Epidermal melanocyte (primary cell): ENCODE measurements around the gene GAPDHS.

ENCODE experiments used
- DNase-seq: peaks from one replicate; pipeline ENCODE4 v3.0.0; 2011; ENCODE audit warnings: low spot score; ENCODE audit not compliant: insufficient read length

Gene GAPDHS

DNA sequence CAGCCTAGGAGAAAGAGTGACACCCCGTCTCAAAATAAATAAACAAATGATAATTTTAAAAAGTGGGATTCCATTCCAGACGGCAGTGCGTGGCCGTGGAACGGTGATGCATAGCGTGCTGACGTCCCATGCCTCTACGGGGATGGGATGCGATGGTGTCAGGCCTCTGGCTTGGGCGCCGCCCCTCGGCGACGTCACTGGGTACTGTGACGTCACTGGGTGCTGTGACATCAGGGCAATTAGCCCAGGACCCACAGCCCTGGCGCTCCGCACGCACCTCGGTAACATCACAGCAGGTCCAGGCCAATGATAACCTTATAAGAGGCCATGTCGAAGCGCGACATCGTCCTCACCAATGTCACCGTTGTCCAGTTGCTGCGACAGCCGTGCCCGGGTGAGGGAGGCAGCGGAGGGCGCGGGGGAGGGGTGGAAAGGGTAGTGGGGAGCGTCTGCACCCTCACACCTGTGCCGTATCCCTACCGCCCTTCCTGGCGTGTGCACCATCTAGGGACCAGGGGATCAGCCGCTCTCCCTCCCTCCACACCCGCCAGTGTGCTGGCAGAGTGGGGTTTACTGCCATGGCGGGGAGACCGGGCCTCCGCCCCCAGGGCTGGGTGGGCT lies at the start of gene GAPDHS:
GAPDHS (plus strand) TSS at position 256 of the 621 bp plus-strand sequence; CDS start at position 328, 72 bp downstream.
- DNase-seq = no peak

DNA sequence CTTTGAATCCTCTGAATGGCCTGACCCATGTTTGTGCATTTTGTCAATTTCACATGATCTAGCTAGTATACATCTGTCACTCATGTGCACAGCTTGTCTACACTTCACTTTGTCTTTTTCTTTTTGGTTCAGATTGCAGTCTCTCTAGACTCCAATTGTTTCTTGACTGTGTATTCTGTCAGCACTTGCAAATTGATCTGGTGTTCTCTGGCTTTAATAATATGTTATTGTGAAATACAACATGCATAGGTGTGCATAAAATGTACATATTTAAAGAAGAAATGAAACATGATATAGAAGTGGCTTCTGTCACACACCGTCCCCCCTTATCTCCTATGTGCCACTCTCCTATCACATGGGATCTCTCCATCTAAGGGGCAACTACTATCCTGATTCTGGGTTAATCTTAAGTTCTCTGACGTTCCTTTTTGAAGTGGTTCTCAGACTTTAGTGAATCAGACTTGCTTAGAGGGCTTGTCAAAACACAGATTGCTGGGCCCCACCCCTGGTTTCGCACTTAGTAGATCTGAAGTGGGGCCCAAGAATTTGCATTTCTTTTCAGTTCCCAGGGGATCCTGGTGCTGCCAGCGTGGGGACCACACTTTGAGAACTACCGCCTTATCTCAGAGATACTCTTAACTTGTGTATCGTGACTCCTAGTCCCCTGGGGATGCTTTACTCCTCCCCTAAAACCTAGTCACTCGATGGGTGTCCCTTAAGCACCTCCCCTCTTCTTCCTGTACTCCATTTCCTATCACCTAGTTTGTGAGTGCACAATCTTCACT lies 48.8 kb upstream of the GAPDHS start:
- DNase-seq = no peak

DNA sequence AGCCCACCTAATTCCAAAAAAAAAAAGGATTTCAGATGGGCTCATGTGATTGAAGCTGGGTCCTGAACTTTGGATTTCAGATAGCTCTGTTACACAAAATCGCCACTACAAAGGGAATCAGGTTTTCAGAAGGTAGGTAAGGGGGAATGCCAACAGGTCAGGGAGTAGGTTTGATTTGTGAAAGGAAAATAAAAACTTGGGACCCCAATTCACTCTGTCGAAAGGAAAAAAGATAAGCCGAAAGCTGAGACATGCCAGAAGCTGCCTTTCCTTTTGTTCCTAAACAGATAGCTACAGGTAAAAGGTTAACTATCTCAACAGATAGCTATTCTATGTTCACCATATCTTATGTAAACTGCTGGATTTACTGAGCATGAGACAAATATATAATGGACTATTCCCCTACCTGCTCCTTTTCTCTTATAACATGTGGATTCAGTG lies 47.0 kb upstream of the GAPDHS start:
- no peak for DNase-seq

DNA sequence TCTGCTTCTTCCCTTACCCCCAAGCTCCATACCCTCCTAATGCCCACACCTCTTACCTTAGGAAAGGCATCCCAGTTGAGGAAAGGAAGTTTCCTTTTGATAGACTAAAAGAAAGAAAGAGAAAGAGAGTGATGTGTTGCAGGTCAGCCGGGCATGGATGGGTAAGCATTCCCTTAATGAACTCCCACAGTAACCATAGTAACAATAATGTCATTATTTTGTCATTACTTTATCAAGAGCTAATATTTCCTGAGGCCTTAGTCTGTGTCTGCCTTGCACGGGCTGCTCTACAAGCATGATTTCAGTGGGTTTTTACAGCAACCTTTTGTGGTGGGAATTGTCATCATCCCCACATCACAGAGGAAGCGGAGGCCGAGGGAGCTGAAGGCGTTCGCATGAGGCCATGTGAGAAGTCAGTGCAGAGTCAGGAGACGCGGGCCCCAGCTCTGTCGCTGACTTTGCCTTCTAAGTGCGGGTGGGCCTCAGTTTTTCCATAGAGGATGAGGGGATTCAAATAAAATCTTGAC lies 45.5 kb upstream of the GAPDHS start:
- DNase-seq = no peak

DNA sequence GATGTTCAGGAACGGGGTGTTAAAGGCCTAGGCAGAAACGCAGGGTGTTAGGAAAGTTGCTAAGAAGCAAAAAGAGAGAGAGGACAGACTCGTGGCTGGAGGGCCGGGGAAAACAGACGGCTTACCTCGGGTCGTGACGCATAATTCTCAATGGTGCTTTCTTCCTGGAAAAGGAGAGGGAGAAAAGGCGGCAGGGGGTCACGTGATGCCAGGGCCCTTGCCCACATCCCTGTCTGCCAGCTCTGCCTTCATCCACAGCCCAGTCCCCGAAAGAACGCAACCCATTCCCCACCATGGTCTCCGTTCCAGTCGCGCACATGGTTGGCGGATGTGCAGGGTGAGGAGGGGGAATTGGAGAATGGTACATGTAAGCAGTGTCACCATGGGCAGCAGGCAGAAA lies 44.6 kb upstream of the GAPDHS start:
- DNase-seq = no peak

DNA sequence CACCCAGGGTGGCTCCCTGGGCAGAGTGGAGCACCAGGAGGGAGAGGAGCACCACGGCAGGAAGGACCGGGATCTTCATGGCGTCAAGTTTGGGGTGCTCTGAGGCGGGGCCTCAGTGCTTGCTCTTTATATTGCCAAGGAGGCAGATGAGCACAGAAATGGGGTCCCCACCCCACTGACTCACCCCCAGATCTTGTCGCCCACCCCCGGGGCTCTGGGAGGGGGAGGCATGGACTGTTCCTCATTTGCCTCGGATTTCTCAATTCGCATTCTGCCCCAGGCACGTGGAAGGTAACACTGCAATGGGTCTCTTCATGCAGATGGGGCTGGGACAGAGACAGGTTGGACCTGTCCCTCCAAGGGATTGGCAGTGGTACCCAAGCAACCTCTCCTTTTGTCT lies 42.9 kb upstream of the GAPDHS start, which contains the start of gene KRTDAP:
KRTDAP (minus strand) TSS at position 101 of the 400 bp plus-strand sequence; CDS start at position 79, 22 bp downstream.
- no peak for DNase-seq

DNA sequence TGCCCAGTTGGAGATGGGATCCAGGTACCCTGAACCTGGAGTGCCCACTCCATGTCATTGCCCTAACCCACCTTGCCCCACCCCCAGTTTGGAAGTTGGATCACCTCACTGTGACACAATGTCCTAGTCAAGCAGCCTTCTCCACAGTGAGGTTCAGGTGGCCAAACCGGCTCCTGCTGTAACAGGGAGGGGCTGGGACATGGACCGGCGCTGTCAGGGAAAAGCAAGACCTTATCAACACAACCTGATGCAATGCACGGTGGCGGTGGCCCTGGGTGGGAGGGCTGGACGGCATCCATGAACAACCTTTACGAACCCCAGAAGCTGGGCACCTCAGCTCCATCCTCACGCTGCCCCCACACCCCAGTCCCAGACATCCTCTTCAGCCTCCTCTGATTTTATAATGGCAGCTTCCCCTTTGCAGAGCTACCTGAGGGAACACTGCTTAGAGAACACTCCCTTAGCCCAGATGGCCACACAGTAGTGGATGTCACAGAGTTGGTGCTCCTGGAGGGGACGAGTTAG lies 41.4 kb upstream of the GAPDHS start:
- DNase-seq = no peak

DNA sequence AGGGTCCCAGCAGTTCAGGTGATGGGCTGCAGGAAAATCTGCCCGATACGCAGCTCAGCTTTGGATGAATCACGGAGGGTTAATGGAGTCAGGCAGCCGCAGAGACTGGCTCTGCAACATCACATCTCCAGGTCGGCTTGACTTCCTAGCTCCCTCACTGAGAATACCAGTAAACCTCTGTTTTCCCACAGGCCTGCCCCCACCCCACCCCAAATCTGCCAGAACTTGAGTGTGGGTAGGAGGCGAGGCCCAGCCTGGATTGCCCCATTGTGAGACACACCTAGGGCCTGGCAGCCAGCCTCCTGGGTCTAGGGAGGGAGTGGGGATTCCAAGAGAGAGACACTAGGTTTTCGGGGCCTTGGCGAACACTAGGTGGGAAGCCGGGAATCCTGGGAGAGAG lies 39.3 kb upstream of the GAPDHS start:
- no peak for DNase-seq

DNA sequence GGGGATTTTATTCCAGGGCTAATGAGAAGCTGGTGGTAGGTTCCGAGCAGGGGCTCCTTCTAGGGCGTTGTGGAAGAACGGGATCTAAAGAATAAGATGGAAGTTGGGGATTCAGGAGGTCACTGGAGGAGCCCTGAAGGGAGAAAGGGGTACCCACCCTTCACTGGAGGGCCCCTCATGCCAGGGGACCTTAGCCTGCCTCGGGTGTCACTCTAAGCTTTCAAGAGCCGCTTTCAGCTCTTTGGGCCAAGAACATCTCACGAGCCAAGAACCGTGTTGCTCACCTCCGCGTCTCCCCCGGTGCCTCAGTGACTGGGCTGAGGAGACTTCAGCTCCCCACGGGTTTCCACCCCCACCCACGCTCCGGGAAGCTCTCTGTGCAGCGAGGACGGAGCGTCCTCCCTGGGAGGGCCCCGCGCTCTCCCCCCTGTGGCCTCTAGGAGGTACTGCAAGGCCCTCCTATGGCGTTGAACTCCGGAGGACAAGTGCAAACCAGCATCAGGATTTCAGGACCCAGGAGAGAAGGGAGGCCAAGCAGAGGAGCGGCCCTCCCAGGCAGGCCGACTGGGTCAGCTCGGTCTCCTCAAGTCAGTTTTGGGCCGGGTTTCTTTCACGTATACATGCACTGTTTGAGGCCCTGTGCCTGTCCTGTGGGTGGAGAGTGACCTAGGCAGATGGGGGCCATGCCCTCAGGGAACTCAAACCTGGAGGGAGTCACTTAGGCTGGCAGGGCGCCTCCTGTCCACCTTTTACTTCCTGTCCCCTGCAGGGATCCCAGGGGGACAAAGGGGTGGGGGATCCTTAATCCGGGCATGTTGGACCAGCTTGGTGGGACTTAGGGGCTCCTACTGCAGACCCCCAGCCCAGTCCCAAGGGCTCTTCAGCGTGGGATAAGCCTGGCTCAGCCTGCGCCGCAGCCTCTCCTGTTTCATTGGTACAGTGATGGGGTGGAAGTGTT lies 37.9 kb upstream of the GAPDHS start:
- peak; percentile 88 for DNase-seq

DNA sequence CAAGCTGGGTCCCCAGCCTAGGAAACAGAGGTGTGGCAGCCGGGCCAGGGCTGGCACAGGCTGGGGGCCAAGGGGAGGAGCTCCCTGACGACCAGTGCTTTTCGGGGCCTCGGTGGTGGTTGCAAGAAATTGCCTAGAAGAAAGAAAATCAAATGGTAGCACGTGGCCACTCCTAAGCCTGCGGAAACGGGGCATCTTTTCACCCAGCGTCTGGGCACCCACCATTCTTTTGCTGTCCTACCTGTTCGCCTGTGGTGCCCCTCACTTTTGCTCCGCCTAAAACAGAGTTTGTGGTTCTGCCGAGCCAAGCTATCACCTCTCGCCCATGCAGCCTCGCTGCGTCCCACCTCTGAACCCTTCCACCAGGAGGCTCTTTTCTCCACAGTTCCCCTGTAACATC lies 35.9 kb upstream of the GAPDHS start:
- DNase-seq = no peak

DNA sequence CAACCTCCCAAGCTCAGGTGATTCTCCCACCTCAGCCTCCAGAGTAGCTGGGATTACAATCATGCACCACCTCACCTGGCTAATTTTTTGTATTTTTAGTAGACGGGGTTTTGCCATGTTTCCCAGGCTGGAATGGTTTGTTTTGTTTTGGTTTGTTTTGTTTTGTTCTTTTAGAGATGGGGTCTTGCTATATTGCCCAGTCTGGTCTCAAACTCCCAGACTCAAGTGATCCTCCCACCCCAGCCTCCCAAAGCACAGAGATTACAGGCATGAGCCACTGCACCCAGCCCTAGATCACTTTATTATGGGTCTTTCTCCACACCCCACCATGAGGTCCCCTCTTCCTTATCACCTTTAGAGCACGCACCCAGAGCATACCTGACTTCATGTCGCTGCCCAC lies 35.0 kb upstream of the GAPDHS start:
- no peak for DNase-seq

DNA sequence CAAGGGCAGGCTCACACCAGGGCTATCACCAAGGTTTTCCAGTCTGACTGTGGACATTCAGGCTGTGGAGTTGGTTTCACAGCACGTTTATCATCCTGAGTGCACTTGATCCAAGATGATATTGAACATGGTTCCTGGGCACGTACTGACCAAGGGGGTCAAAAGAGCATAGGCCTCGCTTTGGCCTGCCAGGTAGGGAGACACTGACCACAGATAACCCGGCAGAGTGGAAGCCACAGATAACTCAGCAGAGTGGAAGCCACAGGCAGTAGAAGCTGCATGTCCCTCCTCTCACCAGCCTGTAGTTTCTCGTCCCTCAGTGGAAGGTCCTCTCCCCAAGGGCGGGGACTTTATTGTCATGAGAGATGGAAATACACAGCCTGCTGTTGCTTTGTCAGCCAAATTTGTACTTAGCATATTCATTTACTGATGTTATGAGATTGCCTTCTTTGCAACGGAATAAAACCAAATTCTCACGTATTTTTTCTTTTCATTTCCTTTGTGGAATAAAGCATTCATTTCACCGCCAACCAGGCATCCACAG lies 34.2 kb upstream of the GAPDHS start:
- no peak for DNase-seq

DNA sequence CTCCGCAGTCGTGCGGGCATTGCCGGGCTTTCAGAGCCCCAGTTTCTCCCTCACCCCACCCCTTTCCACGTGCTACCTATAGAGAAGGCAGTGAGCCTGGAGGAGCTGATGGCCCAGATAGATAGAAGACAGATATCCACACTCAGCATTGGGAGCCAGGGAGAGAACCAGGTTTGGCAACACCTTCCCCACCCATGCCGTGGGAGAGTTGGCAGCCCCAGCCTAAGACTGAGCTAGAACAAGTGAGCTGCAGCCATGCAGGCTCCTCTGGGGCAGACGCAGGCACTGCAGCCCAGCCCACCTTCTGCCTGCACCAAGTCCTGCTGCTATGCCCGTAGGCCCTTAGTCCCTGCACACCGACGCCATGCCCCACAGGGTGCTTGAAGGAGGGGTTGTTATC lies 32.6 kb upstream of the GAPDHS start:
- no peak for DNase-seq

DNA sequence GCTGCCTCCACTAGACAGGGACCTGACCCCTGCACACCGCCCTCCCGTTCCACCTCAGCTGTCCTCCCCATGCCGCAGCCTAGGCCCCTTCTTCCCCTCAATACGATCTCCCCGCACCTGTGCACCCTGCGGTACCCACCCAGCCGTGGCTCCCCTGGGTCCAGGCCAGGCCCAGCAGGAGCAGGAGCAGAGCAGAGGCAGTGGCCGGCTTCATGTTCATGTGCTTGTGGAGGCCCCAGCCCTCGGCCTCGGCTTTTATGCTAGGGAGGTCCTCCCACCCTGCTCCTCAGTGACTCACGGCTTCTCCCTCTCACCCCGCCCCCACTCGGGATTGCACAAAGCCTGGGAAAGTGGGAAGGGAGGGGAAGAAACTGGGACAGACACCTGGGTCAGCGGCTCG lies 31.6 kb upstream of the GAPDHS start:
- no peak for DNase-seq

DNA sequence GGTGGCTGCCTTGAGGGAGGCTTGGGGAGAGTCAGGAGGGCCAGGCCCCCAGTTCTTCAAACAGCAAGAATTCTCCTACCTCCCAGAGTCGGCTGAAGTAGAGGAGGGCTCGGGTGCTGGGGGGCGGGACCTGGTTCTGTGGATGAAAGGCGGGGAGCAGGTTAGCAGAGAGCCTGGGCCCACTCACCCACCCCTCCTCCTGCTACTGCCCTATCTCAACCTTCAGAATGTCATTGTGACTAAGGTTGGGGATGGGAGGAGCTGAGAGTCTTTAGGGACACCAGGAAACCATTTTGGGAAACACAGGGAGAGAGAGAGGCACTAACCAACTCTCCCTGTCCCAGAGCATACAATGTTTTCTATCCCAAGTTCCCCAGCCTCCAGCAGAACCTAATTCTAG lies 30.5 kb upstream of the GAPDHS start:
- no peak for DNase-seq

DNA sequence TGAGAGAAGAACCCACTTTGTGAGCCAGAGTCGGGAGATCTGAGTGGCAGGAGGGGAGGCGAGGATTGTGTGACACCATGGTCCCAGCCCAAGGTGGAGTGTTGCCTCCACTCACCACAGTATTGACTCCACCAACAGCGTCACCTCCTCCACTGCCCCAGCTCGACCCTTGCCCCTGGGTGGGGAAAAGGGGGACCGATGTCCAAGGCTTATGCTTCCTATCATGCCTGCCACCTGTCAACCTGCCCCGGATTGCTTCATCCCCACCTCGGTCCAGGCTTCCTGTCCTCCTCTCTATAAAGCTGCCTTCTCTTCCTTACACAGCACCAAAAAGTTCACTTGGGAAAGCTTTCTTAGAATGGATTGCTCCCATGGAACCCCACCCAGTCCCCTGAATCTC lies 27.2 kb upstream of the GAPDHS start:
- no peak for DNase-seq

DNA sequence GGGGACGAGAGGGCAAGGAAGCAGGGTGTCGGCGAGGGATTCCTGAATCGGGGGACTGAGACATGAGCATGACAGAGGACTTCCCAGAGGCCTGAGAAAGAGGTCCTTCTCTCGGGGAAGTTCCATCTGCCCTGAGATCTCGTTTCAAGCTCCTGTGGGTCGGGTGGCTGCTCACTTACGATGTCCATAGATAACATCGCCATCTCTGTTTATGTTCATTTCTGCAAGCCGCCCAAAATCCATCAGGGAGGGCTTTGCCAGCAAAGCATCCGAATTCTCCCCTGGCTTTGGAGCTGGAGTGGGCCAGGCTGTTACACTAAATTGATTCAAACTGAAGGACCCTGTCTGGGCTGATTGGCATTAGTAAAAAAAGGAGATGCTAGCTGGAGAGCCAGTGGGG lies 25.7 kb upstream of the GAPDHS start:
- DNase-seq = no peak

DNA sequence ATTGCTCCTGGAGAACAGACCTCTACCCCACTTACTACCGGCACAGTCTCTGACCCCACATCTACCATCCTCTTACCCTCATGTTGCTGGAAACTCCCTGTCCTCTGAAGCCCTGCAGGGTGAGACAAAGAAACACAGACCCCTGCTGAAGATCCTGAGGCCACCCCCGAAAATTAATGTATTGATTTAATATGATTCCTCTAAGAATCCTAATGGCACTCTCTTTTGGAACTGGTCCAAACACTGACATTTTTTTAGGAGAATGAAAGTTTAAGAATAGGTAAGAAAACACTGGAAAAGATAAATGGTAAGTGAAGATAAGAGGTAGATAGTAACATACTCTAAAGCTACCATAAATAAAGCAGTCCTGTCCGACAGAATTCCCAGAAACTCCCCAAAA lies 25.1 kb upstream of the GAPDHS start:
- DNase-seq = no peak

DNA sequence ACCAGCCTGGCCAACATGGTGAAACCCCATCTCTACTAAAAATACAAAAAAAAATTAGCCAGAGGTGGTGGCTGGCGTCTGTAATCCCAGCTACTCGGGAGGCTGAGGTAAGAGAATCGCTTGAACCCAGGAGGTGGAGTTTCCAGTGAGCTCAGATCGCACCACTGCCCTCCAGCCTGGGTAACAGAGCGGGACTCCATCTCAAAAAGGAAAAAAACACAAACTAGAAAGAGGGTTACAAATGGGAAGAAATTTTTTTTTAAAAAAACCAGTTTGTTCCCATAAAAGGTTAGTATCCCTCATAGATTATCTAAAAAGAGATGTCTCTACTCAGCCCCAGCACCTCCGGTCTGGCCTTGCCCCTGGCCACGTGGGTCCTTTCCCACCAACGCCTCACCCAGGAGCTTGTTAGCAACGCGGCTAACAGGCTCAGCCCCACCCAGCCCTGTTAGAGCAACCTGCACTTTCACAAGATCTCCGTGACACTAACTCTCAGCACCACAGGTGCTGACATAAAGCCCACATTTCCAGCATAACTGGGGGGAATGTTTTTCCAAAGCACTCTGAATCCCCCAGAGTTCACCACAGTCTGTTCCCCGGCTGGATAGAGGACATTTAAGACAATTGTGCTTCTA lies 24.1 kb upstream of the GAPDHS start:
- no peak for DNase-seq

DNA sequence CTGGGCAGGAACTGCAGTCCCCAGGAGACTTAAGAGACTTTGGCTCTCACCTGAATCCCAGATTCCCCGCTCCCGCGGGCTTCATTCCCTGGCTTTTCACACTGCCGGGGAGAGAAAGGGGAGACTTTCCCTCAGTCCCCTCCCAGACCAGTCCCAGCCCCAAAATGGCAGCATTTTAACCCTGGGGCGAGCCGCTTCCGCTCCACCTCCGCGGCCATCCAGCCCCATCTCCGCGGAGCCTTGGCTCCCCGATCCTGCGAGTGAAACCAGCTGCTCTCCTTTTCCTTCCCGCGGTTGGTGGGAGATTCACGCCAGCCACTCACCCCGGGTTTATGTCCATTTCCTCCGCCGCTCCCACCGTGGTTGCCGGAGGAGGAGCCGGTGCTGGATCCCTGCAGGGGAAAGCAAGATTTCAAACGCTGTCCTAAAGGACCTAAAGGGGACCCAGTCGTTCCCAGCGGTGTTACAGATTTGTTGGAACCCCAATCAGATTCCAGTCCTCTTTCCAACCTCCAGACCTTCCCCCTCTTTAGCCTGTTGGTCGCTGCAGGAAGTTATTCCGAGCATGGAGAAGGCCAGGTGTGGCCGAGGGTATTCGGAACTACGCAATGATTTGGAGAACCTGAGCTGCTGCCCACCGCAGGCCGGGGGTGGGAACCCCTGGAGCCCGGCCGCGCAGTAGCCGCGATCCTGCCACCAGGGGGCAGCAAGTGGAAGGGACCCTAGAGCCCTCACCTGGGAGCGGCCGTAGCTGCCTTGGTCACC lies 23.2 kb upstream of the GAPDHS start:
- DNase-seq = peak; percentile 67
